SK-N-SH (cell line): ENCODE data around the gene IL20. TPM values are rescaled to one million over a fixed set of nuclear protein-coding genes. Genes with fewer than 3 reads are reported as not detected.

Experiments
- CTCF ChIA-PET: fragments of 300-600, 350-600 bp; formaldehyde crosslinking; extraction: SDS; loops from one replicate; lab custom pipeline; 2021; lab: Yijun Ruan, JAX
- POLR2A ChIA-PET: fragments of 350-600 bp; sonication (Branson Sonifier 250); formaldehyde crosslinking; extraction: SDS; loops from one replicate; lab custom pipeline; 2020; ENCODE audit warnings: antibody characterized with exemption, inconsistent platforms; lab: Yijun Ruan, JAX
- DNase-seq: peaks from one replicate; pipeline ENCODE4 v3.0.0; 2012
- H2AFZ ChIP-seq: fragments of 200-600 bp; sonication (generic); 2 replicates; pipeline ENCODE4 v1.8.1; 2016; ENCODE audit warnings: antibody characterized with exemption, mild to moderate bottlenecking, low read depth
- H3F3A ChIP-seq: fragments of 200-600 bp; sonication (generic); replicated peaks from 2 replicates; pipeline ENCODE3; 2016; ENCODE audit warnings: antibody characterized with exemption, mild to moderate bottlenecking; ENCODE audit not compliant: insufficient read depth
- H3K27ac ChIP-seq, 2 experiments: fragments of 200-500 bp in 1 of 2; fragments of 200-600 bp in 1 of 2; sonication (Bioruptor generic) in 1 of 2; sonication (generic), shearing (Covaris generic) in 1 of 2; 2 replicates each; pipeline versions ENCODE4 v1.5.1 to v1.6.1; 2014 to 2016; ENCODE audit warnings: low read depth in 2 of 2, inconsistent platforms in 1 of 2, low read length in 1 of 2, mild to moderate bottlenecking in 1 of 2, mixed read lengths in 1 of 2
- H3K27me3 ChIP-seq: fragments of 200-600 bp; sonication (generic), shearing (Covaris generic); 2 replicates; pipeline ENCODE4 v1.6.1; 2016; ENCODE audit warnings: mixed run types; ENCODE audit not compliant: insufficient read depth
- H3K36me3 ChIP-seq, 2 experiments: fragments of 200-500 bp in 1 of 2; fragments of 200-600 bp in 1 of 2; sonication (Bioruptor generic) in 1 of 2; sonication (generic) in 1 of 2; replicated peaks in 1 of 2; 2 replicates each; pipeline versions ENCODE3 to v1.5.1; 2014 to 2016; ENCODE audit warnings: low read length in 1 of 2, mild to moderate bottlenecking in 1 of 2; ENCODE audit not compliant: insufficient read depth in 2 of 2, control insufficient read depth in 1 of 2
- H3K4me1 ChIP-seq, 2 experiments: fragments of 200-500 bp in 1 of 2; fragments of 200-600 bp in 1 of 2; sonication (Bioruptor generic) in 1 of 2; sonication (generic), shearing (Covaris generic) in 1 of 2; 2 replicates each; pipeline versions ENCODE4 v1.5.1 to v1.6.1; 2014 to 2016; ENCODE audit warnings: low read depth in 1 of 2, low read length in 1 of 2, mixed run types in 1 of 2; ENCODE audit not compliant: insufficient read depth in 2 of 2, control insufficient read depth in 1 of 2
- H3K4me2 ChIP-seq: fragments of 200-600 bp; sonication (generic), shearing (Covaris generic); 2 replicates; pipeline ENCODE4 v1.6.1; 2017; ENCODE audit warnings: mixed run types
- H3K4me3 ChIP-seq, 2 experiments: fragments of 200-500 bp in 1 of 2; fragments of 200-600 bp in 1 of 2; sonication (Bioruptor generic) in 1 of 2; sonication (generic), shearing (Covaris generic) in 1 of 2; 2 replicates each; pipeline versions ENCODE4 v1.5.1 to v1.8.1; 2014 to 2016; ENCODE audit warnings: low read depth in 2 of 2, inconsistent platforms in 1 of 2, low read length in 1 of 2, mild to moderate bottlenecking in 1 of 2, mixed read lengths in 1 of 2, moderate library complexity in 1 of 2
- H3K79me2 ChIP-seq: fragments of 200-600 bp; sonication (generic); 2 replicates; pipeline ENCODE4 v1.8.1; 2017; ENCODE audit warnings: mild to moderate bottlenecking; ENCODE audit not compliant: insufficient read depth
- H3K9ac ChIP-seq: fragments of 200-600 bp; sonication (generic); 2 replicates; pipeline ENCODE4 v1.6.1; 2017; ENCODE audit warnings: mixed run types
- H3K9me2 ChIP-seq: fragments of 200-600 bp; sonication (generic); 2 replicates; pipeline ENCODE4 v1.6.1; 2017; ENCODE audit warnings: mixed run types
- H3K9me3 ChIP-seq: fragments of 200-600 bp; sonication (generic); 2 replicates; pipeline ENCODE4 v1.6.1; 2017; ENCODE audit warnings: mixed run types, mild to moderate bottlenecking, moderate library complexity
- H4K20me1 ChIP-seq: fragments of 200-600 bp; sonication (generic); 2 replicates; pipeline ENCODE4 v1.6.1; 2017; ENCODE audit warnings: mild to moderate bottlenecking, mixed run types; ENCODE audit not compliant: insufficient read depth
- FOSL2 ChIP-seq: IDR thresholded peaks from 2 replicates; pipeline ENCODE4 v1.4.0; 2012; ENCODE audit warnings: low read depth, mild to moderate bottlenecking, moderate library complexity, borderline replicate concordance
- IRF3 ChIP-seq: fragments of 150-350 bp; IDR thresholded peaks from 2 replicates; pipeline ENCODE4 v1.6.1; 2016; ENCODE audit warnings: mild to moderate bottlenecking, low read depth, low read length
- JUND ChIP-seq: IDR thresholded peaks from 2 replicates; pipeline ENCODE4 v1.4.0; 2012
- MAX ChIP-seq: IDR thresholded peaks from 2 replicates; pipeline ENCODE4 v1.4.0; 2012; ENCODE audit warnings: low read depth
- MXI1 ChIP-seq: IDR thresholded peaks from 2 replicates; pipeline ENCODE4 v1.6.1; 2012; ENCODE audit warnings: mild to moderate bottlenecking, low read depth, low read length, improper control_type of control experiment
- RFX5 ChIP-seq: IDR thresholded peaks from 2 replicates; pipeline ENCODE4 v1.6.1; 2012; ENCODE audit warnings: mild to moderate bottlenecking, improper control_type of control experiment, low read length
- RXRA ChIP-seq: IDR thresholded peaks from 2 replicates; pipeline ENCODE4 v1.4.0; 2012; ENCODE audit warnings: low read depth, mild to moderate bottlenecking, borderline replicate concordance
- SIN3A ChIP-seq: IDR thresholded peaks from 2 replicates; pipeline ENCODE4 v1.6.1; 2012; ENCODE audit warnings: low read depth, mild to moderate bottlenecking, low read length, moderate library complexity, borderline replicate concordance
- SMC3 ChIP-seq: IDR thresholded peaks from 2 replicates; pipeline ENCODE4 v1.6.1; 2012; ENCODE audit warnings: low read depth, low read length, improper control_type of control experiment
- TAF1 ChIP-seq: IDR thresholded peaks from 2 replicates; pipeline ENCODE4 v1.6.1; 2012; ENCODE audit warnings: low read depth, mild to moderate bottlenecking, low read length, moderate library complexity, borderline replicate concordance
- ZBTB33 ChIP-seq: IDR thresholded peaks from 2 replicates; pipeline ENCODE4 v1.4.0; 2012; ENCODE audit warnings: low read depth, borderline replicate concordance
- WGBS: methylation state at CpG from one replicate; pipeline ENCODE4 v1.1.6; 2017; ENCODE audit warnings: low lambda C conversion rate; 5-methylcytosine and 5-hydroxymethylcytosine counted together
- polyA plus RNA-seq, 3 experiments: library from polyadenylated mRNA; depleted of rRNA; stranded (reverse); fragments of >200 nt; gene quantifications; 2 replicates each; pipeline ENCODE4 v1.2.3, GENCODE V29; 2012
- TF ChIP-seq, protein P1 (sequence below): IDR thresholded peaks from 2 replicates; pipeline ENCODE4 v1.6.1; 2012; ENCODE audit warnings: mild to moderate bottlenecking, low read depth, low read length, moderate library complexity

IL20 gene
- polyA plus RNA-seq, 1 of the 3 experiments (the other 2 are of a cell fraction) = not detected

- no peak for DNase-seq
- TF ChIP-seq TAF1 (no peak), RFX5 (no peak), SMC3 (no peak), SIN3A (no peak), MXI1 (no peak)
- no peak overlapping the region for H3K27ac ChIP-seq
- no peak overlapping the region for H2AFZ ChIP-seq
- H4K20me1 ChIP-seq = no peaks in the 10 kb centered on the region
- no peaks in the 10 kb centered on the region for H3K9me3 ChIP-seq
- ChIA-PET CTCF (interaction anchor here (1.4 to 2.0 kb wide), 5 partner anchors 12 to 107 kb away, joined by 4 to 7 read pairs (median 5); partner anchors contain the start of gene IL20), POLR2A (no interaction called here)
- H3K9ac ChIP-seq = no peak overlapping the region
- H3K9me2 ChIP-seq = no peaks in the 10 kb centered on the region
- H3K4me3 ChIP-seq = no peak overlapping the region
- no peaks in the 10 kb centered on the region; the same call in 1 of the 2 replicates for H3K27me3 ChIP-seq
- H3K4me2 ChIP-seq = no peak overlapping the region
- no peaks in the 10 kb centered on the region for H3K79me2 ChIP-seq
- no peaks in the 10 kb centered on the region; a peak in 1 of 4 replicates for H3K4me1 ChIP-seq
- WGBS = 55% methylated on average over 2 of the region's 2 CpGs
- H3K36me3 ChIP-seq = no peaks in the 10 kb centered on the region
- no peaks in the 10 kb centered on the region for H3F3A ChIP-seq
Measured at GRCh38 chr1:206833106-206833680, 32.2 kb upstream of the IL20 start.

DNA sequence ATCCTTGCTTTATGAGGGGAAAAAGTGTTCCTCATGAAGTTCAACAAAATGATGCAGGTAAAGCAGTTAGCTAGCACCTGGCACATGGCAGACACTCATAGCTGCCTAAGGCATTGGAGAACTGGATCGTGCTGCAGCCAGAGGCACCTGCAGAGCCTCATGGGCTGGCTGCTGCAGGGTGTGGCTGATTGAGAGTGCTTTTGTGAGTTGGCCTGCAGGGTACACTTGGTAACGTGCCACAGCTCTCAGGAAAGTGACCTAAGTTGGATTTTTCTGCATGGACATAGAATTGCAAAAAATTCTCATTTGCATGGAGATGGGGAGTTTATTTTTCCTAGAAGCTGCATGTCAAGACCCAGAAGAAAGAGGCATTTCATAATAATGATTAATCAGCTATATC lies 31.6 kb upstream of the IL20 start:
- no peak overlapping the region for H3K4me3 ChIP-seq
- H2AFZ ChIP-seq = no peak overlapping the region
- TF ChIP-seq RFX5 (no peak), RXRA (no peak)
- no peak overlapping the region for H3K27ac ChIP-seq
- no peaks in the 10 kb centered on the region for H3K9me3 ChIP-seq
- no peaks in the 10 kb centered on the region for H3K36me3 ChIP-seq
- ChIA-PET CTCF (interaction anchor here (1.4 to 1.9 kb wide), 3 partner anchors 13 to 75 kb away, joined by 4 to 6 read pairs (median 5); partner anchors contain the start of gene IL20), POLR2A (no interaction called here)
- H3K4me1 ChIP-seq = no peaks in the 10 kb centered on the region; a peak in 1 of 4 replicates
- DNase-seq = no peak
- no peaks in the 10 kb centered on the region for H3F3A ChIP-seq
- H3K9me2 ChIP-seq = no peaks in the 10 kb centered on the region
- H4K20me1 ChIP-seq = no peaks in the 10 kb centered on the region
- no peak overlapping the region for H3K9ac ChIP-seq
- no peaks in the 10 kb centered on the region; the same call in 1 of the 2 replicates for H3K27me3 ChIP-seq
- 23% methylated on average over 2 of the region's 2 CpGs for WGBS
- H3K79me2 ChIP-seq = no peaks in the 10 kb centered on the region
- H3K4me2 ChIP-seq = no peak overlapping the region

- Histone ChIP-seq H3K9me3 (no peaks in the 10 kb centered on the region), H3K9ac (no peak overlapping the region), H3K9me2 (no peaks in the 10 kb centered on the region), H3K4me2 (no peak overlapping the region), H3K79me2 (no peaks in the 10 kb centered on the region), H3K27me3 (no peaks in the 10 kb centered on the region; the same call in 1 of the 2 replicates), H3K36me3 (no peaks in the 10 kb centered on the region), H3K4me3 (no peak overlapping the region), H3K27ac (no peak overlapping the region), H3K4me1 (no peaks in the 10 kb centered on the region; a peak in 1 of 4 replicates), H3F3A (no peaks in the 10 kb centered on the region), H4K20me1 (no peaks in the 10 kb centered on the region), H2AFZ (no peak overlapping the region)
- CTCF ChIA-PET = interaction anchor here (1.4 to 1.9 kb wide), 2 partner anchors 13 to 31 kb away, joined by 4 to 5 read pairs; partner anchors contain the start of gene IL20
- WGBS = 72% methylated on average over 6 of the region's 6 CpGs
- POLR2A ChIA-PET = no interaction called here
- DNase-seq = no peak
- TF ChIP-seq IRF3 (no peak), FOSL2 (no peak), ZBTB33 (no peak), RXRA (no peak), RFX5 (no peak), JUND (no peak), SIN3A (no peak), MAX (no peak)
- TF ChIP-seq, protein P1, sequence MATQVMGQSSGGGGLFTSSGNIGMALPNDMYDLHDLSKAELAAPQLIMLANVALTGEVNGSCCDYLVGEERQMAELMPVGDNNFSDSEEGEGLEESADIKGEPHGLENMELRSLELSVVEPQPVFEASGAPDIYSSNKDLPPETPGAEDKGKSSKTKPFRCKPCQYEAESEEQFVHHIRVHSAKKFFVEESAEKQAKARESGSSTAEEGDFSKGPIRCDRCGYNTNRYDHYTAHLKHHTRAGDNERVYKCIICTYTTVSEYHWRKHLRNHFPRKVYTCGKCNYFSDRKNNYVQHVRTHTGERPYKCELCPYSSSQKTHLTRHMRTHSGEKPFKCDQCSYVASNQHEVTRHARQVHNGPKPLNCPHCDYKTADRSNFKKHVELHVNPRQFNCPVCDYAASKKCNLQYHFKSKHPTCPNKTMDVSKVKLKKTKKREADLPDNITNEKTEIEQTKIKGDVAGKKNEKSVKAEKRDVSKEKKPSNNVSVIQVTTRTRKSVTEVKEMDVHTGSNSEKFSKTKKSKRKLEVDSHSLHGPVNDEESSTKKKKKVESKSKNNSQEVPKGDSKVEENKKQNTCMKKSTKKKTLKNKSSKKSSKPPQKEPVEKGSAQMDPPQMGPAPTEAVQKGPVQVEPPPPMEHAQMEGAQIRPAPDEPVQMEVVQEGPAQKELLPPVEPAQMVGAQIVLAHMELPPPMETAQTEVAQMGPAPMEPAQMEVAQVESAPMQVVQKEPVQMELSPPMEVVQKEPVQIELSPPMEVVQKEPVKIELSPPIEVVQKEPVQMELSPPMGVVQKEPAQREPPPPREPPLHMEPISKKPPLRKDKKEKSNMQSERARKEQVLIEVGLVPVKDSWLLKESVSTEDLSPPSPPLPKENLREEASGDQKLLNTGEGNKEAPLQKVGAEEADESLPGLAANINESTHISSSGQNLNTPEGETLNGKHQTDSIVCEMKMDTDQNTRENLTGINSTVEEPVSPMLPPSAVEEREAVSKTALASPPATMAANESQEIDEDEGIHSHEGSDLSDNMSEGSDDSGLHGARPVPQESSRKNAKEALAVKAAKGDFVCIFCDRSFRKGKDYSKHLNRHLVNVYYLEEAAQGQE = no peak
Measured at GRCh38 chr1:206834217-206834616, 31.2 kb upstream of the IL20 start.
